ENCODE measurements around the gene SLC35B1. TPM values are rescaled to one million over a fixed set of nuclear protein-coding genes. Genes with fewer than 3 reads are reported as not detected.

Gene SLC35B1, protein sequence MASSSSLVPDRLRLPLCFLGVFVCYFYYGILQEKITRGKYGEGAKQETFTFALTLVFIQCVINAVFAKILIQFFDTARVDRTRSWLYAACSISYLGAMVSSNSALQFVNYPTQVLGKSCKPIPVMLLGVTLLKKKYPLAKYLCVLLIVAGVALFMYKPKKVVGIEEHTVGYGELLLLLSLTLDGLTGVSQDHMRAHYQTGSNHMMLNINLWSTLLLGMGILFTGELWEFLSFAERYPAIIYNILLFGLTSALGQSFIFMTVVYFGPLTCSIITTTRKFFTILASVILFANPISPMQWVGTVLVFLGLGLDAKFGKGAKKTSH
- total RNA-seq = 10 to 100 TPM; 48.8 to 74.9 TPM
- polyA plus RNA-seq (ENCODE audit: insufficient read length in 6 of 6) = 10 to 100 TPM; 57.6 to 67.1 (median 62.0) TPM
- long read RNA-seq, donor 1, transcript SLC35B1-220 (9 exons, 1,611 nt) = major isoform, 16 of 59 reads
- long read RNA-seq, donor 1, transcript SLC35B1-209 (9 exons, 1,320 nt) = minor isoform, 11 of 59 reads
- long read RNA-seq, donor 1, partial matches to known transcripts = 28 of 59 reads
- long read RNA-seq, donor 1, other reads (novel, unspliced or antisense) = 0 of 59 reads
- long read RNA-seq, donor 2, transcript SLC35B1-212 (2 exons, 464 nt) = major isoform, 5 of 23 reads
- long read RNA-seq, donor 2, transcript SLC35B1-220 (9 exons, 1,611 nt) = major isoform, 5 of 23 reads
- long read RNA-seq, donor 2, partial matches to known transcripts = 6 of 23 reads
- long read RNA-seq, donor 2, other reads (novel, unspliced or antisense) = 0 of 23 reads
- long read RNA-seq, donor 3, transcript SLC35B1-220 (9 exons, 1,611 nt) = major isoform, 12 of 30 reads
- long read RNA-seq, donor 3, transcript SLC35B1-209 (9 exons, 1,320 nt) = minor isoform, 6 of 30 reads
- long read RNA-seq, donor 3, partial matches to known transcripts = 11 of 30 reads
- long read RNA-seq, donor 3, other reads (novel, unspliced or antisense) = 0 of 30 reads
- long read RNA-seq, donor 4, transcript SLC35B1-209 (9 exons, 1,320 nt) = minor isoform, 12 of 61 reads
- long read RNA-seq, donor 4, transcript SLC35B1-220 (9 exons, 1,611 nt) = major isoform, 34 of 61 reads
- long read RNA-seq, donor 4, partial matches to known transcripts = 2 of 61 reads
- long read RNA-seq, donor 4, other reads (novel, unspliced or antisense) = 13 of 61 reads
- long read RNA-seq, donor 5, transcript SLC35B1-209 (9 exons, 1,320 nt) = major isoform, 6 of 18 reads
- long read RNA-seq, donor 5, partial matches to known transcripts = 6 of 18 reads
- long read RNA-seq, donor 5, other reads (novel, unspliced or antisense) = 0 of 18 reads
- long read RNA-seq, donor 6, transcript SLC35B1-220 (9 exons, 1,611 nt) = major isoform, 8 of 34 reads
- long read RNA-seq, donor 6, partial matches to known transcripts = 17 of 34 reads
- long read RNA-seq, donor 6, other reads (novel, unspliced or antisense) = 0 of 34 reads
- long read RNA-seq, donor 7, partial matches to known transcripts = 0 of 4 reads
- long read RNA-seq, donor 7, other reads (novel, unspliced or antisense) = 0 of 4 reads
- long read RNA-seq, donor 8, transcript SLC35B1-220 (9 exons, 1,611 nt) = major isoform, 7 of 12 reads
- long read RNA-seq, donor 8, partial matches to known transcripts = 0 of 12 reads
- long read RNA-seq, donor 8, other reads (novel, unspliced or antisense) = 0 of 12 reads
- long read RNA-seq, donor 9, partial matches to known transcripts = 0 of 1 reads
- long read RNA-seq, donor 9, other reads (novel, unspliced or antisense) = 0 of 1 reads
- long read RNA-seq, donor 10, transcript SLC35B1-220 (9 exons, 1,611 nt) = major isoform, 63 of 103 reads
- long read RNA-seq, donor 10, transcript SLC35B1-209 (9 exons, 1,320 nt) = minor isoform, 22 of 103 reads
- long read RNA-seq, donor 10, partial matches to known transcripts = 1 of 103 reads
- long read RNA-seq, donor 10, other reads (novel, unspliced or antisense) = 15 of 103 reads
- long read RNA-seq, donor 11 = 0 reads
- long read RNA-seq, donor 12, transcript SLC35B1-220 (9 exons, 1,611 nt) = major isoform, 9 of 33 reads
- long read RNA-seq, donor 12, partial matches to known transcripts = 16 of 33 reads
- long read RNA-seq, donor 12, other reads (novel, unspliced or antisense) = 0 of 33 reads

DNA sequence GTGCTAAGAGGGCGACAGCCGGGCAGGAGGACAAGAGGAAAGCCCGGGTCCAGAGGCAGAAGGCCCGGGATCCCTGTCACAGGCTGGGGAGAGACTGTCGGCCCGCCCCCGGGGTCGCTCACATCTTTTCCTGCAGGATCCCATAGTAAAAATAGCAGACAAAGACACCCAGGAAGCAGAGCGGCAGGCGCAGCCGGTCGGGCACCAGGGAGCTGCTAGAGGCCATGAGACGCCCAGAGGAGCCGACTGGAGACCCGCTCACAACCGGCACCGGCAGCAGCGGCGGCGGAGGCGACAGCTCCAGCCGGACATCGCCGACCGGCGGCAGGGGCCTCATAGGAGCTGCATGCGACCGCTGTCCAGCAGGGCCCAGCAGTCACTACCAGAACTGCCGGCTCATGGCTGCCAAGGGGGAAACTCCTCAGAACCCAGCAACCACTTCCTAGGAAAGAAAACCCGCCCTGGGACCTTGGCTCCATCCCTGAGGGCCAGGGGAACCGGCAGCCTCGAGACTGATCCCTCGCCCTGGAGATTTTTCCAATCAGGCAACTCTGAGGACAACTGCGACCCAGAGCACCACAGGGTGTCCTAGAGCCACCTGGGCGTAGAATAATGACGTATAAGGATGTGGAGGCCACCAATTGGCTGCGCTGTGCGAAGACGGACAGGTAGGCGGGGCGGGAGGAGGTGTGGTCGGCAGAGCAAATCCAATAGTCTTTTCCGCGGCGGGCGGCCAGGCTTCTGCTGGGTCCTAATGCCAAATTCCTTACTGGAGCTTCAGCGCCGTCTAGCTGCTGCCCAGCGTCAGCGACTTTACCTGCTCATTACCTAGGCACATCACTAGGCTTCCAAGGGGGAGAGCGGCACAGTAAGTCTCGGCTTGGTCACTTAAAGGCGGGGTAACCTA, at the start of gene SLC35B1:
TSS of gene SLC35B1 (minus strand) at position 357 of the 907 bp plus-strand sequence. CDS start at position 226, 131 bp downstream.
- TF ChIP-seq, protein P1, sequence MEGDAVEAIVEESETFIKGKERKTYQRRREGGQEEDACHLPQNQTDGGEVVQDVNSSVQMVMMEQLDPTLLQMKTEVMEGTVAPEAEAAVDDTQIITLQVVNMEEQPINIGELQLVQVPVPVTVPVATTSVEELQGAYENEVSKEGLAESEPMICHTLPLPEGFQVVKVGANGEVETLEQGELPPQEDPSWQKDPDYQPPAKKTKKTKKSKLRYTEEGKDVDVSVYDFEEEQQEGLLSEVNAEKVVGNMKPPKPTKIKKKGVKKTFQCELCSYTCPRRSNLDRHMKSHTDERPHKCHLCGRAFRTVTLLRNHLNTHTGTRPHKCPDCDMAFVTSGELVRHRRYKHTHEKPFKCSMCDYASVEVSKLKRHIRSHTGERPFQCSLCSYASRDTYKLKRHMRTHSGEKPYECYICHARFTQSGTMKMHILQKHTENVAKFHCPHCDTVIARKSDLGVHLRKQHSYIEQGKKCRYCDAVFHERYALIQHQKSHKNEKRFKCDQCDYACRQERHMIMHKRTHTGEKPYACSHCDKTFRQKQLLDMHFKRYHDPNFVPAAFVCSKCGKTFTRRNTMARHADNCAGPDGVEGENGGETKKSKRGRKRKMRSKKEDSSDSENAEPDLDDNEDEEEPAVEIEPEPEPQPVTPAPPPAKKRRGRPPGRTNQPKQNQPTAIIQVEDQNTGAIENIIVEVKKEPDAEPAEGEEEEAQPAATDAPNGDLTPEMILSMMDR (IDR thresholded peaks at IDR 0.05) = peak; percentile 50 to 58
- Histone ChIP-seq H3K9me3 (no peaks in the 10 kb centered on the region), H3K4me3 (peak within 1 kb of the TSS; percentile 58 to 98), H3K36me3 (peaks cover 0 to 48% of the 10 kb centered on the region in 2 donors), H3K27me3 (no peaks in the 10 kb centered on the region), H3K4me1 (peaks cover 9 to 34% of the 10 kb centered on the region in 2 donors), H3K27ac (peak within 1 kb of the TSS; percentile 90)
- intact Hi-C loops (cut with DNase I) = loop anchor here (5.0 to 10.0 kb wide), 2 partner anchors 69 to 137 kb away; partner anchors contain the start of gene TAC4 (in 2 of the 2)
- DNase-seq (peak; percentile 98 to 99 (median 99)), ATAC-seq (peak; percentile 97)

DNA sequence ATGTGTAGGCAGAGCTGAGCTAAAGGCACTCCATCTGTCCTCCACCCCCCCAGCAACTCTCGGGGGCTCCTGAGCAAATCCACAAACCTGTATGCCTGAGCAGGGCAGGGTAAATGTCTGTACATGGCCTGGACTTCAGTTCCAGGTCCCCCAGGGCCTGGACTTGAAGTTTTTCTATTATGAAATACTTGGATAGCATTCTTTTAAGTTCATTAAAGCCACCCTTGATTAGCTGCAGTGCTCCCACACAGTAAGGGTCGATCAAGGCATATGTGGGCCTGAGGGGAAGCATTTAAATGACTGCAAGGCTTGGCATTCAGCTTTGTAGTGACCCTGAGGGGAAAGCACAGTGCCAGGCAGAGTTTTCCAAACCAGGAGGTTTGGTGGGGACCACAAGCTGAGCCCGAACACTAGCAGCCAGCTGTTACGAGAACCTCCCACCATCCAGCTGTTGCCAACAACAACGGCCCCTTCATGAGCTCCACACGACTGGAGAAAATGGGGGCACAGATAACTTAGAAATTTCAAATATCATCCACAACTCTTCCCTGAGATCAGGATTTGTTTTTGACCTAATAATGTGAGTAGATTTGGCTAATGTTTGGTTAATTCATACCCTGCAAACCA, 49.5 kb upstream of the SLC35B1 start:
- Histone ChIP-seq H3K9me3 (no peaks in the 10 kb centered on the region), H3K4me1 (peaks cover 0 to 11% of the 10 kb centered on the region in 2 donors), H3K27ac (no peak overlapping the region), H3K27me3 (no peaks in the 10 kb centered on the region), H3K36me3 (peaks cover 0 to 11% of the 10 kb centered on the region in 2 donors), H3K4me3 (no peak overlapping the region)
- TF ChIP-seq, protein P1 (IDR thresholded peaks at IDR 0.05) = no peak
- intact Hi-C loops (cut with DNase I) = no loop called here
- ATAC-seq (no peak), DNase-seq (peak in 1 of 4 donors; percentile 21)

DNA sequence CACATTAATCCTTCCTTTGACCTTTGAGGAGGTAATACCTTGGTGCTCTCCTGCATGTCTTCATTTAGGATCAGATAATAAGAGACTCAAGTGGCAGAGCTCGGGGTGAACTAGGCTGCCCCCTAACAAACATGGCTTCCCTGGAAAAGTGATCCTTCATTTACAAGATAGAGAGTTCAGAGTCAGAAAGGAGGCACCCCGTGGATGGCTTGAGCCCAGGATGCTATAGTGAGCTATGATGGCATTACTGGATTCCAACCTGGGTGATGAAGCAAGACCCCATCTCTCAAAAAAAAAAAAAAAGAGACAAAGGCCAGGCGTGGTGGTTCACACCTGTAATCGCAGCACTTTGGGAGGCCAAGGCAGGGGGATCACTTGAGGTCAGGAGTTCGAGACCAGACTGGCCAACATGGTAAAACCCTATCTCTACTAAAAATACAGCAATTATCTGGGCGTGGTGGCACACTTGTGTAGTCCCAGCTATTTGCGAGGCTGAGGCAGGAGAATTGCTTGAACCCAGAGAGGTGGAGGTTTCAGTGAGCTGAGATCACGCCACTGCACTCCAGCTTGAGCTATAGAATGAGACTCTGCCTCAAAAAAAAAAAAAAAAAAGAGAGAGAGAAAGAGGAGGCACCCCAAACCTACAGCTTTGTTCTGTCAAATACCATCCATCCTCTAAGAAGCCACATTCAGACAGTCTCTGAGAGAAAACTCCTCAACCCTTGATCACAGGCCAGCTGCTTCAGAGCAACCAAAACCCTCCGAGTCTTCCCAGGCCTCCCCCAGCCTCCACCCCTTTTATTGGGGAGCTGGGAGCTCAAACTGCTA, 48.8 kb upstream of the SLC35B1 start:
- no peak overlapping the region for H3K4me3 ChIP-seq
- H3K27me3 ChIP-seq = no peaks in the 10 kb centered on the region
- no peaks in the 10 kb centered on the region for H3K9me3 ChIP-seq
- ATAC-seq (no peak), DNase-seq (no peak)
- TF ChIP-seq, protein P1 (IDR thresholded peaks at IDR 0.05) = no peak
- H3K36me3 ChIP-seq = peaks cover 0 to 11% of the 10 kb centered on the region in 2 donors
- intact Hi-C loops (cut with DNase I) = no loop called here
- peaks cover 0 to 11% of the 10 kb centered on the region in 2 donors for H3K4me1 ChIP-seq
- H3K27ac ChIP-seq = no peak overlapping the region

Measured in left lung (tissue), 14 donors.